GM19372 (cell line): Measurements from ENCODE around the gene PBXIP1.
A peak's percentile ranks its signal among the peaks of the same experiment; 100 is the strongest.
"Not testable (repeated sequence)": the region's sequence is repeated elsewhere in the genome, so short reads cannot be mapped to it uniquely, and the experiment has no call there.

ENCODE experiments used
- ATAC-seq: cut with Tn5 transposase; IDR thresholded peaks from one replicate; pipeline ENCODE4 v1.9.1; 2021; ENCODE audit warnings: mild to moderate bottlenecking, low read depth, moderate library complexity; ENCODE audit not compliant: unreplicated experiment

PBXIP1 gene

GRCh38 chr1:154995301-154995983 lies 39.5 kb upstream of the PBXIP1 start:
- not testable (repeated sequence) for ATAC-seq

GRCh38 chr1:154994591-154994990 lies 38.7 kb upstream of the PBXIP1 start:
- no peak for ATAC-seq

- no peak for ATAC-seq
Measured at GRCh38 chr1:154994269-154994587, 38.3 kb upstream of the PBXIP1 start.

- no peak for ATAC-seq
Measured at GRCh38 chr1:154993572-154994268, 37.8 kb upstream of the PBXIP1 start, which contains the start of gene LENEP. LENEP (plus strand) TSS chr1:154993586; CDS start chr1:154993608, 22 bp downstream.

GRCh38 chr1:154992721-154993571 lies 37.0 kb upstream of the PBXIP1 start:
- ATAC-seq: no peak

GRCh38 chr1:154990276-154990675 lies 34.4 kb upstream of the PBXIP1 start:
- no peak for ATAC-seq

- no peak for ATAC-seq
Measured at GRCh38 chr1:154989195-154989860, 33.4 kb upstream of the PBXIP1 start.

GRCh38 chr1:154988058-154988954 lies 32.4 kb upstream of the PBXIP1 start:
- no peak for ATAC-seq

GRCh38 chr1:154987326-154987725 lies 31.4 kb upstream of the PBXIP1 start:
- no peak for ATAC-seq

- ATAC-seq: not testable (repeated sequence)
Measured at GRCh38 chr1:154986736-154987135, 30.8 kb upstream of the PBXIP1 start.

- ATAC-seq: no peak
Measured at GRCh38 chr1:154983776-154984466, 28.0 kb upstream of the PBXIP1 start.

GRCh38 chr1:154982897-154983648 lies 27.2 kb upstream of the PBXIP1 start, which contains the start of gene FLAD1:
FLAD1 (plus strand) TSS chr1:154983344; CDS start chr1:154983695, 351 bp downstream.
- ATAC-seq: peak; percentile 99

GRCh38 chr1:154982341-154982740 lies 26.4 kb upstream of the PBXIP1 start:
- no peak for ATAC-seq

- no peak for ATAC-seq
Measured at GRCh38 chr1:154978360-154978759, 22.5 kb upstream of the PBXIP1 start.

GRCh38 chr1:154977762-154978161 lies 21.9 kb upstream of the PBXIP1 start:
- ATAC-seq: not testable (repeated sequence)

GRCh38 chr1:154975409-154976059 lies 19.6 kb upstream of the PBXIP1 start:
- ATAC-seq: no peak

GRCh38 chr1:154974808-154975408 lies 19.0 kb upstream of the PBXIP1 start:
- peak; percentile 44 for ATAC-seq
